Gastrocnemius medialis (tissue), 4 donors: Measurements from ENCODE around the gene IL12RB2. TPM values are rescaled to one million over a fixed set of nuclear protein-coding genes. Genes with fewer than 3 reads are reported as not detected.

Source experiments
- ATAC-seq, 2 donors: fragments of 150-250 bp; one replicate each; pipeline ENCODE4 v1.9.1; 2016
- DNase-seq, 2 donors: peaks; one replicate each; pipeline ENCODE4 v3.0.0-alpha.2; 2019
- H3K27ac ChIP-seq, 4 donors: fragments of 200-600 bp; sonication (generic); 1 replicate in 1 of 4; 2 replicates in 3 of 4; pipeline ENCODE4 v1.5.1; 2016 to 2018; ENCODE audit warnings: mild to moderate bottlenecking in 2 of 4, moderate library complexity in 1 of 4
- H3K27me3 ChIP-seq, 3 donors: fragments of 200-600 bp; sonication (generic) in 2 of 3; 1 replicate in 1 of 3; 2 replicates in 2 of 3; pipeline versions ENCODE4 v1.5.1 to v1.6.0; 2016 to 2019; ENCODE audit warnings: mild to moderate bottlenecking in 1 of 3, moderate library complexity in 1 of 3
- H3K36me3 ChIP-seq, 2 donors: fragments of 200-600 bp; sonication (generic) in 1 of 2; one replicate each; pipeline ENCODE4 v1.5.1; 2017 to 2018
- H3K4me1 ChIP-seq, 2 donors: fragments of 200-600 bp; sonication (generic) in 1 of 2; one replicate each; pipeline ENCODE4 v1.5.1; 2016 to 2017; ENCODE audit warnings: mild to moderate bottlenecking in 2 of 2
- H3K4me3 ChIP-seq, 4 donors: fragments of 200-600 bp; sonication (generic) in 3 of 4; 1 replicate in 1 of 4; 2 replicates in 3 of 4; pipeline ENCODE4 v1.5.1; 2016 to 2019; ENCODE audit warnings: mild to moderate bottlenecking in 2 of 4
- H3K9me3 ChIP-seq, 3 donors: fragments of 200-600 bp; sonication (generic) in 2 of 3; 1 replicate in 1 of 3; 2 replicates in 2 of 3; pipeline ENCODE4 v1.5.1; 2016 to 2019
- CTCF ChIP-seq, 5 experiments: fragments of 450-650 bp in 3 of 5; fragments of 200-600 bp in 2 of 5; sonication (generic) in 2 of 5; IDR thresholded peaks in 4 of 5; conservative IDR thresholded peaks in 1 of 5; 1 replicate in 4 of 5; 2 replicates in 1 of 5; pipeline ENCODE4 v1.5.1; 2016 to 2019; ENCODE audit warnings: antibody characterized with exemption in 5 of 5, mild to moderate bottlenecking in 3 of 5, moderate library complexity in 3 of 5
- POLR2A ChIP-seq, 2 donors: fragments of 450-650 bp; IDR thresholded peaks; one replicate each; pipeline ENCODE4 v1.6.1; 2017; ENCODE audit warnings: antibody characterized with exemption in 2 of 2, mild to moderate bottlenecking in 2 of 2, moderate library complexity in 2 of 2
- in situ Hi-C, 4 donors: fragments of 200-750 bp; cut with MboI; loops; one replicate each; pipeline versions ENCODE4 v1.15.0 to v1.8.0; 2017; ENCODE audit warnings: low sequenced_read_pairs in 4 of 4
- intact Hi-C: fragments of 100-400 bp; cut with DNase I; formaldehyde crosslinking; loops from one replicate; pipeline ENCODE4 v1.15.1; 2023; ENCODE audit warnings: low total_unique reads
- total RNA-seq, 4 donors: library from RNA; depleted of rRNA; stranded (reverse); fragments of >200 nt; gene quantifications; one replicate each; pipeline versions ENCODE4 v1.1.0 to v1.2.3, GENCODE V29; 2016

The IL12RB2 gene
- total RNA-seq, 4 donors from 2014 or later: 3.2 to 14.0 (median 9.2) TPM

GRCh38 chr1:67264899-67265298 is 42.8 kb upstream of the IL12RB2 start:
- no peak for DNase-seq

GRCh38 chr1:67269061-67269460 is 38.6 kb upstream of the IL12RB2 start:
- no peak for ATAC-seq
- TF ChIP-seq POLR2A (IDR thresholded peaks at IDR 0.05) (no peak), CTCF (IDR thresholded peaks at IDR 0.05 in 4 of 5, conservative IDR thresholded peaks at IDR 0.05 in 1 of 5) (no peak)
- H3K27ac ChIP-seq: no peak overlapping the region
- intact Hi-C loops: no loop called here
- DNase-seq: no peak
- in situ Hi-C loops: no loop called here
- H3K36me3 ChIP-seq: no peaks in the 10 kb centered on the region
- no peaks in the 10 kb centered on the region for H3K9me3 ChIP-seq
- no peak overlapping the region for H3K4me3 ChIP-seq
- no peaks in the 10 kb centered on the region for H3K27me3 ChIP-seq
- no peaks in the 10 kb centered on the region for H3K4me1 ChIP-seq

More at GRCh38 chr1:67264899-67265298, 42.8 kb upstream of the IL12RB2 start:
- Histone ChIP-seq H3K9me3 (no peaks in the 10 kb centered on the region), H3K4me3 (no peak overlapping the region), H3K27me3 (no peaks in the 10 kb centered on the region), H3K36me3 (no peaks in the 10 kb centered on the region), H3K4me1 (no peaks in the 10 kb centered on the region), H3K27ac (no peak overlapping the region)
- in situ Hi-C loops: no loop called here
- intact Hi-C loops: no loop called here
- no peak for ATAC-seq
- TF ChIP-seq POLR2A (IDR thresholded peaks at IDR 0.05): no peak
- TF ChIP-seq CTCF (IDR thresholded peaks at IDR 0.05 in 4 of 5, conservative IDR thresholded peaks at IDR 0.05 in 1 of 5): no peak

- DNase-seq: no peak
- Histone ChIP-seq H3K27ac (no peak overlapping the region), H3K36me3 (no peaks in the 10 kb centered on the region), H3K9me3 (no peaks in the 10 kb centered on the region), H3K27me3 (no peaks in the 10 kb centered on the region), H3K4me3 (no peak overlapping the region), H3K4me1 (no peaks in the 10 kb centered on the region)
- ATAC-seq: no peak
- in situ Hi-C loops (no loop called here), intact Hi-C loops (no loop called here)
- TF ChIP-seq CTCF (IDR thresholded peaks at IDR 0.05 in 4 of 5, conservative IDR thresholded peaks at IDR 0.05 in 1 of 5) (no peak), POLR2A (IDR thresholded peaks at IDR 0.05) (no peak)
These were observed 37.1 kb upstream of the IL12RB2 start for GRCh38 chr1:67270541-67270940.

GRCh38 chr1:67273591-67273990 is 34.1 kb upstream of the IL12RB2 start:
- no peak for TF ChIP-seq POLR2A (IDR thresholded peaks at IDR 0.05)
- no peak for TF ChIP-seq CTCF (IDR thresholded peaks at IDR 0.05 in 4 of 5, conservative IDR thresholded peaks at IDR 0.05 in 1 of 5)
- in situ Hi-C loops: no loop called here
- ATAC-seq: no peak
- intact Hi-C loops: no loop called here
- Histone ChIP-seq H3K4me1 (no peaks in the 10 kb centered on the region), H3K4me3 (no peak overlapping the region), H3K36me3 (no peaks in the 10 kb centered on the region), H3K27ac (no peak overlapping the region), H3K27me3 (no peaks in the 10 kb centered on the region), H3K9me3 (no peaks in the 10 kb centered on the region)
- no peak for DNase-seq

- intact Hi-C loops: no loop called here
- ATAC-seq: no peak
- Histone ChIP-seq H3K4me3 (no peak overlapping the region), H3K27ac (no peak overlapping the region), H3K36me3 (no peaks in the 10 kb centered on the region), H3K4me1 (no peaks in the 10 kb centered on the region), H3K27me3 (no peaks in the 10 kb centered on the region), H3K9me3 (no peaks in the 10 kb centered on the region)
- TF ChIP-seq POLR2A (IDR thresholded peaks at IDR 0.05) (no peak), CTCF (IDR thresholded peaks at IDR 0.05 in 4 of 5, conservative IDR thresholded peaks at IDR 0.05 in 1 of 5) (no peak)
- DNase-seq: no peak
- in situ Hi-C loops: no loop called here
These were observed 32.9 kb upstream of the IL12RB2 start for GRCh38 chr1:67274623-67275325.
